ENCODE results near the gene SWI5. TPM values are rescaled to one million over a fixed set of nuclear protein-coding genes. Genes with fewer than 3 reads are reported as not detected.
A peak's percentile ranks its signal among the peaks of the same experiment; 100 is the strongest.

SWI5 gene
- total RNA-seq, 1 donor from 2014 or later, result 25.3 TPM

- no peak for TF ChIP-seq CTCF (conservative IDR thresholded peaks at IDR 0.05; ENCODE audit: low read depth, low read length)
- DNase-seq (ENCODE audit: low read depth), result no peak
- H3K4me3 ChIP-seq (ENCODE audit: low read depth, low read length), result no peak overlapping the region
Measured at GRCh38 chr9:128253140-128253990, 22.7 kb upstream of the SWI5 start.

- no peak for TF ChIP-seq CTCF (conservative IDR thresholded peaks at IDR 0.05; ENCODE audit: low read depth, low read length)
- DNase-seq (ENCODE audit: low read depth), result no peak
- no peak overlapping the region for H3K4me3 ChIP-seq (ENCODE audit: low read depth, low read length)
Measured at GRCh38 chr9:128253991-128254346, 22.1 kb upstream of the SWI5 start.

- no peak for DNase-seq (ENCODE audit: low read depth)
- H3K4me3 ChIP-seq (ENCODE audit: low read depth, low read length), result no peak overlapping the region
- TF ChIP-seq CTCF (conservative IDR thresholded peaks at IDR 0.05; ENCODE audit: low read depth, low read length), result no peak
Measured at GRCh38 chr9:128254362-128254761, 21.7 kb upstream of the SWI5 start.

- peak; percentile 95 for TF ChIP-seq CTCF (conservative IDR thresholded peaks at IDR 0.05; ENCODE audit: low read depth, low read length)
- H3K4me3 ChIP-seq (ENCODE audit: low read depth, low read length), result no peak overlapping the region
- no peak for DNase-seq (ENCODE audit: low read depth)
Measured at GRCh38 chr9:128254855-128255759, 21.0 kb upstream of the SWI5 start.

- H3K4me3 ChIP-seq (ENCODE audit: low read depth, low read length), result no peak overlapping the region
- no peak for DNase-seq (ENCODE audit: low read depth)
- TF ChIP-seq CTCF (conservative IDR thresholded peaks at IDR 0.05; ENCODE audit: low read depth, low read length), result no peak
Measured at GRCh38 chr9:128257086-128257825, 18.8 kb upstream of the SWI5 start.

- no peak for TF ChIP-seq CTCF (conservative IDR thresholded peaks at IDR 0.05; ENCODE audit: low read depth, low read length)
- H3K4me3 ChIP-seq (ENCODE audit: low read depth, low read length), result no peak overlapping the region
- no peak for DNase-seq (ENCODE audit: low read depth)
Measured at GRCh38 chr9:128257907-128258306, 18.2 kb upstream of the SWI5 start.

All from epithelial cell of proximal tubule (primary cell).